HG02840 (cell line): ENCODE measurements around the gene PPBP.
"Not testable (repeated sequence)": the region's sequence is repeated elsewhere in the genome, so short reads cannot be mapped to it uniquely, and the experiment has no call there.

Experiments used
- ATAC-seq: cut with Tn5 transposase; IDR thresholded peaks from one replicate; pipeline ENCODE4 v1.9.1; 2021; ENCODE audit warnings: mild to moderate bottlenecking, moderate library complexity, moderate number of reproducible peaks; ENCODE audit not compliant: unreplicated experiment, low FRiP score

Gene PPBP

GRCh38 chr4:73952352-73952751 is 35.6 kb downstream of the PPBP start:
- ATAC-seq: no peak

DNA sequence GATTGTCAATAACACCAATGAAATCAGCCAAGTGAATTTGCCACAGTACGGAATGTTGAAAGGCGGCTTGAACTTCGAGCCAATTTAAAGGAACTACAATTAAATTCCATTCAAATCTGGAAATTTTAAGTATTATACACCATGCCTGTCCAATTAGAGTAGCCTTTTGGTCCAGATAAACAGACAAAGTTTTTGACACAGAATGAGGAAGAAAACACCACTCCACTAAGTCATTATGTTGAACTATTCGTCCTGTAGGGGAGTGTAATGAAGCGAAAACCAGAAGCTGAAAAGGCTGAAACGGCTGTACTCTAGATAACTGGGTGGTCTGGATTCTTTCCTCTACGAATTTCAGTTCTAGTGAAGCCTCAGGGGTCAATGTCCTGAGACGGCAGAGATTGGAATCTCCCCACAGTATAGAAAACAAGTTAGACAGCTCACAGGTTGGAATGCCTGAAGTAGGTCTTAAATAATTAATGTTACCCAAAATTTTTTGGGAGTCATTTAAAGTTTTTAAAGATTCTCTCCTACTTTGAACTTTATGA is 37.5 kb downstream of the PPBP start:
- ATAC-seq: not testable (repeated sequence)

DNA sequence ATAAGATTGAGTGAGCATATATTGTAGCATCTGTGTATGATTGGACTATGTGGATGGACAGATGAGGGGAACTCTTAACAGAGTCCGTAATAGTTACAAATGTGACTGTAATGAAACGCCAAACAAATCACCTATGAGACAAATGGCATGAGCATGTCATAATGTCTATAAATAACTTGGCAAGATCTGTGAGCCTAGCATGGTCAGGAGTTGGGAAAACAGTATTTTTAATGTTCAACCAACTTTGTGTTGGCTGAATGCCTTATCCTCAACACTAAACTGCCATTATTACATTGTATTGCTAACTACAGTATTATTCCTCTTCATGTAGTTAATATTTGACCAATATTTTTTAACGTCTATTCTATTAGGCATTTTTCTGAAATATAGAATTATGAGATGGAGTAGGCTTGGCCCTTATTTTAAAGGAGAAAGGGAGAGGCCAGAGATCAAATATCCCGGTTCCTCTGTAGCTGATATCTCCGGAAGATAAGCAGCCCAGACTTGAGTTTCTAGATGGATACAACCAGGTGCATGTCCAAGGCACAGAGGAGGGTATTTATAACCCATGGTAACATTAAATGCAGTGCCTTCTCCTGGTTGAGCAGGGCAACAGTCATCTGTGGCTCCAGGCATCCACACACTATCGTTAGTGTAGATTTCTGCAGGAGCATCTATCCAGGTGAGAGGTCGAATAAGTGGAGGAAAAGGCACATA is 38.8 kb downstream of the PPBP start:
- no peak for ATAC-seq

- ATAC-seq: no peak
These were observed 39.7 kb downstream of the PPBP start for GRCh38 chr4:73948291-73948690.

- no peak for ATAC-seq
These were observed 40.6 kb downstream of the PPBP start for GRCh38 chr4:73947239-73947985.

DNA sequence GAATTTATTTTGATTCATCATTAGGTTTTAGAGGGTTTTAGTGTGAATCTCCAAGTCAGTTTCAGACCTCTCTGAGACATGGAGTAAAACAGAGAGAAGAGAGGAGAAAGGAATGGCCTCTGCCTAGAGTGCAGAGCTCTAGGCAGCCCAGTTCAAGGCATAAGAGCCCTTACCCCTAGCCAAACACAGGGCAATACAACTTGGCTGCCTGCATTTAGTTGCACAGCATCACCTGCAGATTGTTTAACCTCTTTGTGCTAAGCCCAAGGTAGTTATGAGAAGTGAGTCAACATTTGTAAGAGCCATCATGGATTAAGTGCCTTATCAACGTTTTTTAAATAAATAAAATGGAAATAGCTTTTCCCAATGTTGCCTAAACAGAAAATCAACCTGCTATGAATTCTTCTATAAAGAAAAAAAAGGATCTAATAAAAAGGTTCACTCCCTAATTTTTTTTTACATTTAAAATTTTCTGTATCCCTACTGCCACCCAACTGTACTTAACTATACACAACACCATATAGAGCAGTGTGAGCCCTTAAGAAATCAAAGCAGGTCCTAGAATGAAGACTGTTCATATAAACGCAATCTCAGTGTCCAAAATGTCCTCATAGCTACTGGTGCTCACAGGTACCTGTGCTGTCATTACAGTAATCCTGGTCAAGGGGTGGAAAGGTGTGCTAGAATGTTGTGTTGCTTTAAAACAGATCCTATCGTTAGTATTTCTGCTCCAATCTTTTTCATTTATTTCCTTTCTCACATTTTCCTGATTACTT is 42.1 kb downstream of the PPBP start:
- ATAC-seq: no peak

GRCh38 chr4:73945140-73945539 is 42.9 kb downstream of the PPBP start:
- no peak for ATAC-seq

DNA sequence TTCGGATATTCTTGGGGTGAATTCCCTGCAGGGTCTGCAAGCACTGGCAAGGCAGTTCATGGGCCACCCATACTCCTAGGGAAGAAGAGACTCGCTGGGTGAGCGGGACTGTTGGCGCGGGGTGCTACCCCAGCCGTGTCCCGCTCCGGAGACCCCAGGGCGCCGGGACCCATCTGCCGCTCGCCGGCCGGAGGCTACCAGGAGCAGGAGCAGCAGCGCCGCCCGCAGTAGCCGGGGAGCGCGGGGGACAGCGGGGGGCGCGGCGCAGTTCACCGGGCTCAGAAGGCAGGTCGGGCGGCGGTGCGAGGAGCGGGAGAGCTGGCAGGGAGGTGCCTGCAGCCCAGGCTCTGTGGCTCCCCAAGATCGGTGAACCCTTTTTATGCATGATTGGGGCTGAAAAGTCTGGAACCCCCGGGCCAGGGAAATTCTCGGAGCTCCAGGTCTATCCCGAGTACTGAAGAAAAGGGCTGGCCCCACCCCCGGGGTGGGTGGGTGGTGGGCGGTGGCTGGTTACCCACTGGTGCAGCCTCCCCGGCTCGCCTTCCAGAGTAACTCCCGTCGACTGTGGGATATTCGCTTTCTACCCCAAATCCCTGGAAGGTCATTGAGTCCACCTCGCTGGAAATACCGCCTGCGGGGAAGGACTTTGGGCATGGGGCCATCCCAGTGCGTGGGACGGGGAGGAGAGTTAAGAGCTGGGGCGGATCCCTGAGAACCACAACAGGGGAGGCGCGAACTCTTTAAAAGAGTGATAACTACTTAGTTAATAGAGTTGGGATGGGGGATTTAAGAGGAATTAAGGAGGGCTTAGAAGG is 43.7 kb downstream of the PPBP start:
- no peak for ATAC-seq

DNA sequence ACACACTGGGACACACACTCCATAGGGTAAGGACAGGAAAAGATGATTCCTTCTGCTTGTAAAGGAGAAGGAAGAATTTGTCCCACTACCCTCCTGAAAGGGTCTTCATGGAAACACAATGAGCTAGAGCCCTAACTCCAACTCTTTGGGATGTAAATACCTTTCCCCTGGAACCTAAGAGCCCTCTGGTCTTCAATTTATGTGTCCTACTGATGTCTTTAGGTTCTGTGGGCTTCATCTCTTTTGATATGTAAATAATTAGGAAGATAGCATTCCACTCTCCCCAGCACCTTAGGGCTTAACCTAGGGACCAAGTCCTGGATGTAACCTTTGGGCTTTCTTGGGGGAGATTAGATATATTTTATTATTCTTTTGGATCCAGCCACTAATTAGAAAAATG is 44.4 kb downstream of the PPBP start:
- no peak for ATAC-seq

DNA sequence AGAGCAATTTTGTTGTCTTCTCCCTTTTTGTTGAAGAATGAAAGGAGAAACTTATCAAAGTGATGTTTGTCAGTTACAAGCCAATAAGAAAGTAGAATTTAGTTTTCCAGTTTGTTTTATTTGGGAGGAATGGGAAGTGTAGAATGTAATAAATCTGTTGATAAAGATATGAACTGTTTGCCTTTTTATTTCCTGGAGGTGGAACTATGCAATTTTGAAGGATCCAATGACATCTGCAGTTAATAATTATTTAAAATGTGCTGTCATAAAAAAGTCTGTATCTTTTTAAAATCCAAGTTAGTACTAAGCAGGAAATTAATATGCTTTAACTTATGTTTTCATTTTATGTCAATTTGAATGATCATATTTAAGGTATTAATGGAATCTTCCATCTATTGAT is 51.0 kb downstream of the PPBP start:
- ATAC-seq: no peak
